ENCODE measurements around the gene PGBD5.
"Not testable (repeated sequence)": the region's sequence is repeated elsewhere in the genome, so short reads cannot be mapped to it uniquely, and the experiment has no call there.

PGBD5 gene

DNA sequence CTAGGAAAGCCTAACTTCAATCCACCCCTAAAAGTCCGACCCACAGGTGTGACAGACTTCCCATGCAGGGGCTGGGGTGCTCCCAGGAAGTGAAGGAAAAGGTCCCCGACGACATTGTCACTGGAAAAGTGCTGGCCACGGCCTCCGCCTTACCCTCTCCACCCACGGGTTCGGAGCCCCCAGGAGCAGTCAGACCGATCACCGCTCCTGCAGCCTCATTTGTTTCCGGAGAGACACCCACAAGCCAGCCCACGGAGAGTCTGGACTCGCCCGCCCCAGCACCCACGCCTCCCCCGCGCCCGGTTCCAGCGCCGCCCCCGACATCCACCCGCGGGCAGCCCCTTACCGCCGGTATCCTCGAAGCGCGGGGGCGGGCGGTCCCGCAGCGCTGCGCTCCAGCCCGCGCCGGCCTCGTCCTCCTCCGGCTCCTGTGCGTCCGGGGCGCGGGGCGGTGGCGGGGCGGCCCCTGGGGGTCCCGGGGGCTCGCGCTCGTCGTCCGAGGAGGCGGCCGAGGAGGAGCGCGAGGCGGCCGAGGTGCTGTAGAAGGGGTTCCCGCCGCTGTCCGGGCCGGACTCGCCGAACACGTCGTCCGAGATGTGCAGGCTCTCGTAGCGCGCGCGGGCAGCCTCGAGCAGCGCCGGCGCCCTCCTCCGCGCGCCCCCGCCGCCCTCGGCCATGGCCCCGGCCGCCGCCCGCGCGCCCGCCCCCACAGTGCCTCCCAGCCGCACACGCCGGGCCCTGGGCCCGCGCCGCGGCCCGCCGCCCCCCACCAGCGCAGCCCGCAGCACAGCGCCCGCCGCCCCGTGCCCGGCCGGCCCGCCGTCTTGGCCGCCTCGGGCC, 660 bp downstream of the PGBD5 start:
- in situ Hi-C loops (cut with HindIII; ENCODE audit: low sequenced_read_pairs): no loop called here

DNA sequence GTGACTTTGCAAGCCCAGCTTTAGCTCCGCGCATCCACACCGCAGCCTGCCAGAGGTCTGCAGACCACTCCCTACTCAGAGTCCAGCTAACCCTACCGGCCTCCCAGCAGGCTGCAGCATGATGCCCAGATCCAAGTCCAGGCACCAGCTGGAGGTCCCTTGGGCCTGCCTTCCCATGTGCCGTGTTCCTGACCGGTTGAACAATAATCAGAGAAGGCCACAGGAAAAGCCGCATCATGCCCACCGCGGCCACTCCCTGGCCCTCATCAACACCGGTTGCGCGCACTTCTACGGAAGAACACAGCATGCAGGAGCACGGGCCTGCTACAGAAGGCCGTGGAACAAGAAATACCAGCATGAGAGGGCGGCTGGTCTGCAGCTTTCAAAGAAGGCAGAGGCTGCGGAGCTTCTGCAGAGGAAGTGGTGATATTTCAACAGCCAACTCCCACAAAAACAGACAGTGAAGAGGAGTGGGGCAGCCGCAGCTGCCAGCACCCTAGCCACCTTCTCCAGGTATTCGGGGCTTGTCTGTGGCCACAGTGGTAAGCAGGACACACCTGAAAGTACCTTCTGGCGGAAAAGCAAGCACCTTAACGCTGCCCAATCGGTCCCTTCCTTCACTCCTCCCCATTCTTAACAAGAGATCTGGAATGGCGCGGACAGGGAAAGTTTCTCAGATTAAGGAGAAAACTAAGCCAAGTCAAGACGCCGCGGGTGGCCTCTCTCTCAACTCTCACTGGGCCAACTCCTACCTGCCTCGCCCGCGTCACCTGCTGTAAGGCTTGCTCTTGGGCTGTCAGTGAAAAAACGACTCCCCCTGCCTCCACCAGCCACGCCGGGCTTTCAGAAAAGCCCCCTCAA, 1.5 kb downstream of the PGBD5 start:
- in situ Hi-C loops (cut with HindIII; ENCODE audit: low sequenced_read_pairs): no loop called here

DNA sequence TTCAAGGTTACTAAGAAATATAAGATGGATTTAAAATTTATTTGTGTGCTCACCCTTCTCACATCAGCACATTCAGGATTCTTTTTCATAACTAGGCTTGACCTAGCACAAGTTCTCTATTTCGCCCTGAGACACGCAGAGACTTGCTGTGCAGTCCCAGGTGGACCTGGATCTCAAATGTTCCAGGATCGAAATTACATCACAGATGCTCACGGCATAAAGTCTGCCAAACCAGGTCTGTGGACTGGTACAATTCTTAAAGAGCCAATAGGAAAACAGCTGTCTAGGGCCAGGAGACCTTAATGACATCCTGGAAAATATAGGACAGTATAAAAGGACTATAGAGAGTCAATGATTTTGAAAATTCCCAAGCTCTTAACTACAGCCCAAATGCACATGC, 2.2 kb downstream of the PGBD5 start:
- in situ Hi-C loops (cut with HindIII; ENCODE audit: low sequenced_read_pairs): no loop called here

DNA sequence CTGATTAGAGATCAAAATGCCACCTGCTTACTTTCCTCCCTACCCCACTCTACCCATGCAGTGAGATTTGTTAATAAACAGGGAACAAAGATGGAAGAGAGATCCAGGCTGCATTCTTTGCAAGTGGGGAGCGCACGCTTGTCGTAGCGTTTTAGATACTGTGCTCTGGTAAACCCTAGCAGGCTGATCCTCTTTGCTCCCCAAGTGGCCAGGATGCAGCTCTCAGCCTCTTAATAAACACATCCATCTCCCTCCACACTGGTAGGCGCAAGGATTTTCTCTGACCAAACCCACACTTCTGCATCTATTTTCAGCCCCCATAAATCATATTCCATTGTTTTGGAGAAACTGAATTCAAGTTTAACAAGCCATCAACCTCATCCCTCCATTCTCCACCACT, 2.9 kb downstream of the PGBD5 start:
- in situ Hi-C loops (cut with HindIII; ENCODE audit: low sequenced_read_pairs): no loop called here

GRCh38 chr1:230422221-230422981, 3.7 kb downstream of the PGBD5 start:
- in situ Hi-C loops (cut with HindIII; ENCODE audit: low sequenced_read_pairs): no loop called here

GRCh38 chr1:230421481-230421880, 4.7 kb downstream of the PGBD5 start:
- in situ Hi-C loops (cut with HindIII; ENCODE audit: low sequenced_read_pairs): no loop called here

DNA sequence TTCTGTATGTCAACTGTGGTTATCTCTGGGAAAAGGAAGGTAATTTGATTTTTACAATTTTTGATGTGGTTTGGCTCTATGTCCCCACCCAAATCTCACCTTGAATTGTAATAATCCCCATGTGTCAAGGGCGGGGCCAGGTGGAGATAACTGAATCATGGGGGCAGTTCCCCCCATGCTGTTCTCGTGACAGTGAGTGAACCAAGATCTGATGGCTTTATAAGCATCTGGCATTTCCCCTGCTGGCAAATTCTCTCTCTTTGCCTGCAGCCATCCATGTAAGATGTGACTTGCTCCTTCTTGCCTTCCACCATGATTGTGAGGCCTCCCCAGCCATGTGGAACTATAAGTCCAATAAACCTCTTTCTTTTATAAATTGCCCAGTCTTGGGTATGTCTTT, 5.8 kb downstream of the PGBD5 start:
- in situ Hi-C loops (cut with HindIII; ENCODE audit: low sequenced_read_pairs): not testable (repeated sequence)

DNA sequence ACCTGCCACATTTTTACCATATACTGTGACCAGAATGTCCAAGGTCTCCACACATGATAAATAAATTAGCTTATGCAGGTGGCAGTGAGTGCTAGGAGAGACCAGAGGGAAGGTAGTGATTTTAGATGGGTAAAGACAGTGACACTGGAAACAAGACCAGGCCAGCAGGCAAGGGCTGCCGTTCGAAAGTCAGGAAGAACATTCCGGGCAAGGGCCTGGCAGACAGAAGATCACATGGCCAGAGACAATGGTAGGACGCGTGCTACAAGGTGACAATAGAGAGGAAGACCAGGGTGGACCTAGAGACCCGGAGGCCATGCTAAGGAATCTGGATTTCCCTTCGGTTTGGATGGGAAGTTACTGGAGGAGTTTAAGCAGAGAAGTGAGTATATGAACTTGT, 9.7 kb downstream of the PGBD5 start:
- in situ Hi-C loops (cut with HindIII; ENCODE audit: low sequenced_read_pairs): no loop called here

DNA sequence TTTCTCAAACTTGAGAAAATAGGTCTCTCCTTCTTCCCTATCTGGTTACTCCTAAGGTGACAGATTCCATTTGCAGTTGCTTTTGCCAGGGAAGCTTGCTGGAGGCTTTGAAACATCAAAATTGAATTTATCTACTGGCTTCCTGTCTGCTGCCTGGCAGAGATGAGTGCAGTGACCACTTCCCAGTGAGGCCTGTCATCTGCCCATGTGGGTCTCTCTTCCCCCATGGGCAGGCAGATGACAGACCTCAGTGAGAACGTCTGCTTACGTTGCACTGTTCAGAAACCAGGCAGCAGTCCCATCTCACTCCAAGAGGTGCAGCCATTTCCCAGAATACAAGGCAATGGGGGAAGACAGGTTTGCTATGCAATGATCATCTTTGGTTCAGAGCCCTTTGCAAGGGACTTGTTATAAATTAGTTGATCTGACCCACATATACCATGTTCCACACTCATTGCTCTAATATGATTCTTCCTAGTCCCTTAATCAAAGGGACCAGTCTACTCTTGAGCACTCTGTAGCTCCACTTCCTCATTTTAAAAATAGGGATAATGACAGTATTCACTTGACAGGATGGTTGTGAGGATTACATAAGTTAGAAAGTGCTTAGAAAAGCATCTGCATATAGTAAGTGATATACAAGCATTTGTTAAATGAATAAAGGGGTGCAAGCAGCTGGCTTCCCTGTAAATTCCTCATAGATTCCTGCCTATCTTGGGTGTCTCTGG, 10.6 kb downstream of the PGBD5 start:
- in situ Hi-C loops (cut with HindIII; ENCODE audit: low sequenced_read_pairs): no loop called here

GRCh38 chr1:230414694-230415093, 11.4 kb downstream of the PGBD5 start:
- in situ Hi-C loops (cut with HindIII; ENCODE audit: low sequenced_read_pairs): no loop called here

GRCh38 chr1:230414102-230414501, 12.0 kb downstream of the PGBD5 start:
- in situ Hi-C loops (cut with HindIII; ENCODE audit: low sequenced_read_pairs): no loop called here

DNA sequence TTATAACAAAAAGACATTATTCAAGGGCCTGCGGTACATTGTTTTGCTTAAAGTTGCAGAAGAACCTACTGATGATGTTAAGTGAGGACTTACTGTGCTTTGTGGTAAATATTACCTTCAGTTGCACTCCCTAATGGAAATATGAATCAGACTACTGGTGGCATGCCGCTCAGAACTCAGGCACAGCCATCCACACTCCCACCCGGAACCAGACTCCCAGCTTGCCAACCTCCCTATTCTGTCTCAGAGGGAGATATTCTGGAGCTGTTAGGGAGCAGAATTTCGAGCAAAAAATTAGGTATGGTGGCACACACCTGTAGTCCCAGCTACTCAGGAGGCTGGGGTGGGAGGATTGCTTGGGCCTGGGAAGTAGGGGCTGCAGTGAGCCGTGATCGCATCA, 13.1 kb downstream of the PGBD5 start:
- in situ Hi-C loops (cut with HindIII; ENCODE audit: low sequenced_read_pairs): no loop called here

DNA sequence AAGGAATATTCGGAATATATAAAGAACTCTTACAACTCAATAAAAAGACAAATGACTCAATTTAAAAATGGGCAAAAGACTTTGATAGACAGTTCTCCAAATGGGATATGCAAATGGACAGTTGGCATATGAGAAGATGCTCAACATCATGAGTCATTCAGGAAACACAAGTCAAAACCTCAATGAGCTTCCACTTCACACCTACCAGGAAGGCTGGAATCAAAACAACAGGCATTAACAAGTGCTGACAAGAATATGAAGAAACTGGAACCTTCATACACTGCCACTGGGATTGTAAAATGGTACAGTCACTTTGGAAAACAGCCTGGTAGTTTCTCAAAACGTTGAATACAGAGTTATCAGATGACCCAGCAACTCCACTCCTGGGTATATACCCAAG, 17.2 kb downstream of the PGBD5 start:
- in situ Hi-C loops (cut with HindIII; ENCODE audit: low sequenced_read_pairs): no loop called here

DNA sequence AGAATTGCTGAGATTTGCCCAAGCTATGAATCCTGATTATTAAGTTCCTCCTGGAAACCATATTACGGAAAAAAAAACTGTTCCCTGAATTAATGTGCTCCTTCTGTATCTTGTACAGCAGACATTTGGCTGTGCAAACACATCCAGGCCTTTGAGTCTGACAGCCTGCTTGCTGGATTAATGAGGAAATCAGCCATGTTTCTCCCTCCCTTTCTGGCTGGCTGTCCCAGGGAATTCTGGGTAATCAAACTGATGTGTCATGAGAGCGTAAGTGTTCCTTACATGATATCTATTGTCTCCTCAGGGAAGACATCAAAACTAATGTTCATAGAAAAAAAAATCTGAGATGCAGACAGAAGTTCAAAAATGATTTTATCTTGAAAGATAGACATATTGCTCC, 18.8 kb downstream of the PGBD5 start:
- in situ Hi-C loops (cut with HindIII; ENCODE audit: low sequenced_read_pairs): no loop called here

DNA sequence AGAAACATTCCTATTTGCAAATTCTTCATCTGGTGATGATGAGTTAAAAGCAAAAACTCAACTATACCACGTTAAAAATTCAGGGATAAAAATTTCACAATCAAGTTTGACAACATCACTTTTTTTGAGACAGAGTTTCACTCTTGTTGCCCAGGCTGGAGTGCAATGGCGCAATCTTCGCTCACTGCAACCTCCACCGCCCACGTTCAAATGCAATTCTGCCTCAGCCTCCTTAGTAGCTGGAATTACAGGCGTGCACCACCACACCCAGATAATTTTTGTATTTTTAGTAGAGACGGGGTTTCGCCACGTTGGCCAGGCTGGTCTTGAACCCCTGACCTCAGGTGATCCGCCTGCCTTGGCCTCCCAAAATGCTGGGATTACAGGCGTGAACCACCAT, 19.4 kb downstream of the PGBD5 start:
- in situ Hi-C loops (cut with HindIII; ENCODE audit: low sequenced_read_pairs): not testable (repeated sequence)

DNA sequence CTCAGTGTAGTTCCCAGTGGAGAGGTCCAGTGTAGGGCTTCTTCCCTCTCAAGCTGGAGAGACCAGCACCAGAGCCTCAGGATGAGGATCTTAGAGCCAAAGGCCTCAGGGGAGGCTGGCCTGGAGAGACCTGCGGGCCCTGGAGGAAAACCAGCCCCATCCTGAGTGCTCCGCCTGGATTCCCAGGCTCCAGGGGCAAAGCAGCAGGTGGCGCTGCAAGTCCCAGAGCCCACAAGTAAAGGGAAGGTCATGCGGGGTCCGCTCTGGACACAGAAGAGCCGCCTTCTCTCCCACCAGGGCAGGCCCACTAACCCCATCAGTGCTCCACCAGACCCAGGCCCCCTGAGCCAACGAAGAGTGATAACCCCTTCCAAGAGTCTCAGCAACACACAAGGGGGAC, 22.7 kb downstream of the PGBD5 start:
- in situ Hi-C loops (cut with HindIII; ENCODE audit: low sequenced_read_pairs): no loop called here

DNA sequence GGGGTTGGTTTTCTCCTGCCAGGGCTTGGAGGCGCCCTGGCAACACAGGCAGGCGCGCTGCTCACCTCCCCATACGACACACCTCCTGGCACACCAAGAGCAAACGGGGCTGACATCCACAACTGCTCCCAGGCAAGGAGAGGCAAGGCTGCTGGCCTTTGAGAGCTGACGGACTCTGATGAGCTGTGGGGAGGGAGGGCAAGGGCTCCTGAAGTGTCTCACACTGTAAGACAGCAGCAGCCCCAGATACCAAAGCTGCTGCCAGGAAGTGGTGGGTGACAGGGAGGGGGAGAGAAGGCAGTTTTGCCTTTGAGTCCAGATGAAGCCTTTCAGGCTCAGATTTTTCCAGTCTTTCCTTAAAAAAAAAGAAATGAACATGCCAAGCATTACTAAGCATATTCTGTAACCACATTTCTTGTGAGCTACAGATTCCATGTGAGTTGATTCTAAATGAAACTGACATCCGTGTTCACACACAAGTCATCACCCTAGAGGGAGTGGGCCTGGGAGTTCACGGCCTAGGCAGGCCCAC, 24.3 kb downstream of the PGBD5 start:
- in situ Hi-C loops (cut with HindIII; ENCODE audit: low sequenced_read_pairs): no loop called here

DNA sequence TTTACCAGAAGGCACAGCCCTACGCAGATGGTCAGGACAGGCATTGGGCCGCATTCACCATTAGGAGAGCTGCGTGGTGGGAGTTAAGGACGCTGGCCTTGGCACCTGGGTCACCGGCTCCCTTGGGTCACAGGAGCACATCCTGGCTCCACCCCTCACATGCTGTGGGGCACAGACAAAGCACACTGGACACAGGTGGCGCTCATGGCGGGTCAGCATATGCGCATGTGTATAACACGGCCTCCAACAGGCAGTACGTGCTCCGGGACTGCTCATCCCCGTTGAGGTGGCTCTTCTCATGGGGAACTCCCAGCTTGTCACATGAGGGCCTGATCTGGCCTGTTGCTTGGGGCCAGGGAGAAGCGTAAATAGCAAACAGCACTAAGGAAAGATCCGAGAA, 25.0 kb downstream of the PGBD5 start:
- in situ Hi-C loops (cut with HindIII; ENCODE audit: low sequenced_read_pairs): no loop called here

- in situ Hi-C loops (cut with HindIII; ENCODE audit: low sequenced_read_pairs): no loop called here
These were observed 26.2 kb downstream of the PGBD5 start for GRCh38 chr1:230400007-230400344.

DNA sequence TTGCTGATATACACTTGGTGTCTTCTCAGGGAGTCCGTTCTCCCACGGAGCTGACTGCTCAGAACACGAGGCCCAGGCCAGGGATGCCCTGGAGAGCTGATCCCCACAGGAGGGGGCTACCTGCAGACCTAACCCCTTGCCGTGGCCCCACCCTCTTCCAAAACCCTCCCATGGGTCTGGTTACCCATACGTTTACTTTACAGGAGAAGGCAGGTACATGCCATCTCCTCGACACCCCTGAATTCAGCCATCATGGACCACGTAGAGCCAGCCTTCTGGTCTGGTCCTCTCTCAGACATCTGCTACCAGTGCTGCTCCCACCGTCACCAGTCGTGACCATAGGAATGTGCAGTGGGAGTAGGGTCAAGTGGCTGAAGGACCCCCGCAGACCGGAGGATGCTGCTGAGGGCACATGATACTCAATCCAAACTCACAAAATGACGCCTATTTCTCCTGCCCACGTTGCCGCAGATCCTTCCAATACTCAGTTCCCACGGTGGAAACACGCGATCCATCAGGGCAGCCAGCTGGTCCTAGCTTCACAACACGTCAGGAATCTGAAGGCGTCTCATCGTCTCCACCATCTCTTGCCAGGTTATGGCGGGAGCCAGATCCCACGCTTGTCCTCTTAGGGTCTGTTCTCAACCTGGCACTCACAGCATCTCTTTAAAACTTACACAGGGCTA, 26.7 kb downstream of the PGBD5 start:
- in situ Hi-C loops (cut with HindIII; ENCODE audit: low sequenced_read_pairs): no loop called here

Measured in DLD1 (cell line).